A549 treated with CpdA at 1 μM for 4 hours (cell line): ENCODE measurements around the gene CRYAB. TPM values are rescaled to one million over a fixed set of nuclear protein-coding genes. Genes with fewer than 3 reads are reported as not detected.

ENCODE experiments used
- total RNA-seq: library from RNA; stranded (reverse); fragments of 200-300 nt; extraction: Qiagen RNA extraction; gene quantifications from 5 replicates; pipeline ENCODE4 v1.2.3, GENCODE V29; 2022; ENCODE audit warnings: low read depth

CRYAB gene, protein sequence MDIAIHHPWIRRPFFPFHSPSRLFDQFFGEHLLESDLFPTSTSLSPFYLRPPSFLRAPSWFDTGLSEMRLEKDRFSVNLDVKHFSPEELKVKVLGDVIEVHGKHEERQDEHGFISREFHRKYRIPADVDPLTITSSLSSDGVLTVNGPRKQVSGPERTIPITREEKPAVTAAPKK
- 4.1 to 11.8 TPM (median 5.7 TPM) in 5 replicates for total RNA-seq

DNA sequence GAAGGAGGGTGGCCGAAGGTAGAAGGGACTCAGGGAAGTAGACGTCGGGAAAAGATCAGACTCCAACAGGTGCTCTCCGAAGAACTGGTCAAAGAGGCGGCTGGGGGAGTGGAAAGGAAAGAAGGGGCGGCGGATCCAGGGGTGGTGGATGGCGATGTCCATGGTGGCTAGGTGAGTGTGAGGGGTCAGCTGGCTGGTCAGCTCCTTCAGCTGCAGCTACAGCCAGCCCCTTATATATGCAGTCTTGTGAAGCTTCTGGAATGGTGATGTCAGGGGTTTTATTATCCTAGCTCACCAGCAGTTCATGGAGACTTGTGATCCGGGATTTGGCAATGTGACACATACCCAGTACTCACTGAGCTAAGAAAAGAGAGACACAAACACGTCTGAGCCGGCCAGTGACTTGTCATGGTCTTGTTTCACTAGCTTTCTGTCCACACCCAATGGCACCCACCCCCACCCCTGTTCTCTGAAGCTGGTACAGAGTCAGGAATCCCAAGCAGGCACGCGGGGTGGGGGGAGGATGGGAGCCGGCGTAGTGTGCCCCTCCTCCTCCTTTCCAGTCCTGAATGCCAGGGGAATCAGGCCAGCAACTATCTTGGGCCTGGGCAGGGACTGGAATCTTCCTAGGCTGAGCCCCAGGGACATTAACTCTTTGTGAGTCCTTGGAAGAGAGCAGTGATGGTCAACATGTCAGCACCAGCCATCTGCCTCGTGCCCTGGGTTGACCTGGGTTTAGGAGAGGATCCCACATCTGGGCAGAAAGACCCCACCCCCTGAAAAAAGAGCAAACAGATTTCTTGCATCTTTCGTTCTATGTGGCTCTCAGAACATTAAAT is at the start of gene CRYAB:
CRYAB (minus strand) TSS at position 208 of the 839 bp plus-strand sequence; CDS start at position 162, 46 bp downstream.

DNA sequence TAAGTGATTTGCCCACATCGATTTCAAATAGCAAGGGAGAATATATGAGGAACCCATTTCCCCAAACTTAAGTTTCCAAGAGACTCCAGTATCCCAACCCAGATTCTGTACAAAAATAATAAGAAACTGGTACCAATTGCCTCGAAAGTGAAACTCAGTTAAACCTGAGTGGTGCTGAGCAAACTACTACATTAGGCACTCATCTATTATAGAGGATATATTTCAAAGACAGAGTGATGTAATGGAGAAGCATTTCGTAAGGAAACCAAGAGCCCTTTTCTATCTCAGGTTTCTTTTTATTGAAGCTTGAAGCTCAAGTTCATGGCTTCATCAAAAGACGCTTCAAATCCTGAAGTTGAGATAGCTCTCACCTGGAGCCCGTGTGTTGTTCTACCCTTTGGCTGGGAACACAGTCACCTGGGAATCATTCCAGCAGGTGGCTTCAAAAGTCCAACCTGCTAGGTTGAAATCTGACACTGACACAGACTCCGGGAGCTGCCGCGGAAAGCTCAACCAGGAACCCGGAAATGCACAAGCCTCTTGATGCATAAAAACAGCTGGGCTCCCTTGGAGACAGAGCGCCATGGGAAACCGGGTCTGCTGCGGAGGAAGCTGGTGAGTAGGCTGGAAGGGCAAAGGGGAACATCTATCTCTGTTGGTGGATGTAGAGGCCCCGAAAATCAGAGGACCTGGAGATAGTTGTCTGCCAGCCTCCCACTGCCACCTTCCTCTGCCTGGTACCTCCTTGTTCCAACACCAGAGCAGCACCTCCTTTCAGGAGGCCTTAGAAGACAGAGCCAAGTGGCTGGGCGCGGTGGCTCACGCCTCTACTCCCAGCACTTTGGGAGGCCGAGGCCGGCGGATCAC is 7.1 kb upstream of the CRYAB start, which contains the start of gene C11orf52:
C11orf52 (plus strand) TSS at position 524 of the 867 bp plus-strand sequence; CDS start at position 584, 60 bp downstream.

DNA sequence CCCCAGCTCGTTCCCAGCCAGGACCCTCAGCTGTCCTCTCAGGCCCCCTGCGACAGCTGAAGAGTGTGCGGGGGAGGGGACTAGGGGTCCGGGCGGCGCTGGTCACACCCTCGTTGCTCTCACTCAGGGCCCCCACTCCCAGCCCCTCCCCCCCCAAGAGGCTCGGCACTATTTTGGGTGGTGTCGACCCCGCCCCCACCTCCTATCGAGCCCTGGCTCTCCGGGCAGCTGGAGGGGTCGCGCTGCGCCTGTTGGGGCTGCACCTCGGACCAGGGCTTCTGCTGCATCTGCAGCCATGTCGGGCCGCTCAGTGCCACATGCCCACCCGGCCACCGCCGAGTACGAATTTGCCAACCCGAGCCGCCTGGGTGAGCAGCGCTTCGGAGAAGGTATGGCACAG is 965 bp upstream of the CRYAB start, which contains the start of gene HSPB2:
HSPB2 (plus strand) TSS at position 200 of the 400 bp plus-strand sequence; CDS start at position 296, 96 bp downstream.

DNA sequence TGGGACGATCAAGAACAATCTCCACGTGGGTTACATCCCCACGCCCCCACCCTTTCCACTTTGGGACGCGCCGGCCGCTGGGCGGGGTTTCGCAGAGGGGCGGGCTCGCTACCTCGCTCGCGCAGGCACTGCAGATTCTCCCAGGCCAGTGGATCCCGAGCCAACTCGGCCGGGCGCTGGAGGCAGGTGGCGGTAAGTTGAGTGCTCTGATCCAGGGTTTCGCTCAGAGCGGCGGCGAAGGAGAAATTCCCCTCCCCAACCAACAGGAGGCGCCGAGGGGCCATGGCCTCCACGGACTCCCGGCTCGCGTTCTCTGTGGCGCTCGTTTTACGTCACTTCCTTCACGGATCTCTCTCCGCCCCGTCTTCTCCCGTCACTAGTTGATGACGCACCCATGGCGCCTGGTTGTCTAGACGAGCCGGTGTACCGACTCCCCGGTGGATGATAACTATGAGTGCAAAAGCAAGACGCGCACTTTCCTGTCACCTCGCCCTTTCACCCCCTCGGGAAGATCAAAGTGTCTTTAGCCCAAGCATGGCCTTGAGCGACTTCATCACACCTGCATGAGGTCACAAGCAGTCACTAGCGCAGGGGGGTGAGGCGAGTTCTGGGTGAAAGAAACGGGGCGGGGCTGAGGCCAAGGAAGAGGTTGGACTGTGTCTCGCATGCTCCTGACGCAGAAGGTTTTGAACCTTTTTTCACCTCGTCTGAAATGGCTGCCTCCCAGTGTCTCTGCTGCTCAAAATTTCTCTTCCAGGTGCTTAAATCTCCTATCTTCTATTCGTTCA is 32.5 kb downstream of the CRYAB start, which contains the start of the genes CFAP68 and FDXACB1:
CFAP68 (plus strand) TSS at position 693 of the 788 bp plus-strand sequence; CDS start at position 713, 20 bp downstream.
FDXACB1 (minus strand) TSS at position 317 of the 788 bp plus-strand sequence; CDS start at position 284, 33 bp downstream.

DNA sequence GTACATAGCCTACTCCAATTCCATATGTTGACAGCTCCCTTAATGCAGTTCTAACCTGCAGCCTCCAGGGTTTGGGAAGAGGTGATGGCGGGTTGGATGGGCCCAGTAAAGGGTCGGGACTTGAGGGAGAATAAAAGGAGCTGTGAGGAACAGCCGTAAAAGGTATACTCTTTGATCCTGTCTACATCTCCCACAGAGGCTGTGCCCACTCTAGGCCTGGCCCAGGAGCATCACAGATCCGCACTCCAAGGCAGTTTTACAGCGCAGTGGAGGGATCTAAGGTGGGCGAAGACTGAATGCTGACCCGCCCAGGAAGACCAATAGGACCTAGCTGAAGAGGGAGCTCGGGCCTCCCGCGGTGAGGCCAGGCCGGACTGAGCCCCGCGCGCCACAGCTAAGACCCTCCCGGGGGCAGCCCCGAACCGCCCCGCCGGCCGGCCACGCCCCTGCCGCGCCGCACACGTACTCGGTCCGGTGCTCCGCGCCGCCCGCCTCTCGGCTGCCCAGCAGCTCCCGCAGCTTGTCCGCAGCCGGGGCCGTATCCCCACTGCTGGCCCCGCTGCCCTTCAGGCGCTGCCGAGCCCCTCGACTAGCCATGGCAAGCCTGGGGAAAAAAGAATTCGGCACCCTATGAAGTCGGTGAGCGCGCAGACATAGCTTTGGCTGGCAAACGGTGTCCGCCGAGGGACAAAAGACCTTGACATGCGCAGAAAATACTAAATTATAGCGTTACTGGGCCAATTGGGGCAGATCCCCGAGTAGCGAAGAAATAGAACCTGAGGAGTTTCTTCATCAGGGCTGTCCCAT is 40.5 kb downstream of the CRYAB start, which contains the start of gene ALG9:
ALG9 (minus strand) TSS at position 696 of the 807 bp plus-strand sequence; CDS start at position 597, 99 bp downstream.

Other genes with a start within 250 kb of the CRYAB start
- 14.9 to 19.4 TPM (median 17.3 TPM) in 5 replicates for gene PPP2R1B, start 145.4 kb downstream of the CRYAB start, total RNA-seq
- gene ALG9, start 40.2 kb downstream of the CRYAB start, total RNA-seq: 18.5 to 24.5 TPM (median 19.5 TPM) in 5 replicates
- gene FDXACB1, start 32.6 kb downstream of the CRYAB start, total RNA-seq: 1.5 to 2.0 TPM (median 1.7 TPM) in 5 replicates
- gene CFAP68, start 32.2 kb downstream of the CRYAB start, total RNA-seq: 29.9 to 36.9 TPM (median 32.5 TPM) in 5 replicates
- not detected in 5 replicates for gene HSPB2, start 964 bp upstream of the CRYAB start, total RNA-seq
- gene C11orf52, start 7.1 kb upstream of the CRYAB start, total RNA-seq: not detected in 5 replicates
- 3.1 to 4.8 TPM (median 4.4 TPM) in 5 replicates for gene DIXDC1, start 25.6 kb upstream of the CRYAB start, total RNA-seq
- gene DLAT, start 113.6 kb upstream of the CRYAB start, total RNA-seq: 24.1 to 33.2 TPM (median 27.0 TPM) in 5 replicates
- 0.71 to 1.4 TPM (median 1.1 TPM) in 5 replicates for gene PIH1D2, start 162.2 kb upstream of the CRYAB start, total RNA-seq
- 13.2 to 19.3 TPM (median 13.8 TPM) in 5 replicates for gene NKAPD1, start 162.5 kb upstream of the CRYAB start, total RNA-seq
- 65.4 to 79.6 TPM (median 72.5 TPM) in 5 replicates for gene TIMM8B, start 175.0 kb upstream of the CRYAB start, total RNA-seq
- gene SDHD, start 175.1 kb upstream of the CRYAB start, total RNA-seq: 62.4 to 88.2 TPM (median 65.8 TPM) in 5 replicates